NCI-H2171 (cell line): ENCODE data around the gene FAM151A.

Source experiments
- DNase-seq: peaks from one replicate; lab custom pipeline; 2025; lab: John Stamatoyannopoulos, UW

Gene FAM151A

DNA sequence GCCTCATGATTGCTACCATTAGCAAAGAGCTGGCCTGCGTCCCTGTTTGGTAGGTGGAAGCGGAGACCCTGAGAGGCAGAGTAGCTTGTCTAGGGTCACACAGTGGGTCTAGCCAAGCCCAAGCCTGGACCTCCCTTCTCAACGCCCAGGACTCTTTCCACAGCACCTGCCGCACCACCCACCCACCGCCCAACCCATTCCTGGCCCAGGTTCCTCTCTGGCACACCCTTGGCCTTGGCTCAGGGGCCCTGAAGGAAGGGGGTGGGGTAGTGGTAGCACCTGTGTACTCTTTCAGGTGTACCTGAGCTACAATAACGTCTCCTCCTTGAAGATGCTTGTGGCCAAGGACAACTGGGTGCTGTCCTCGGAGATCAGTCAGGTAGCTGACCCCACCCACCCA, 19.3 kb downstream of the FAM151A start:
- no peak for DNase-seq

DNA sequence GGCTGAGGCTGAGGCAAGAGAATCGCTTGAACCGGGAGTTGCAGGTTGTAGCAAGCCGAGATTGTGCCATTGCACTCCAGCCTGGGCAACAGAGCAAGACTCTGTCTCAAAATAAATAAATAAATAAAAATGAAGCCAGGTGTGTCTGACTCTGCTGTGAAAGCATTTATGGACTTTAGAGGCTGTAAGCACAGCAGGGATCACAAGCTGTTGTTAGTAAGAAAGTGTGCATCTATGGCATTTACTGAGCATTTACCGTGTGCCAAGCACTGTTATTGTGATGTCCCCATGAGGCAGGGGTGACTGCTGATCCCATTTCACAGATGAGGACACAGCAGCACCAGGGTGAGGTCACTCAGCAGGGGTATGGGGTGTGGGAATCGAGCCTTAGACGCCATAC, 20.1 kb downstream of the FAM151A start:
- no peak for DNase-seq

DNA sequence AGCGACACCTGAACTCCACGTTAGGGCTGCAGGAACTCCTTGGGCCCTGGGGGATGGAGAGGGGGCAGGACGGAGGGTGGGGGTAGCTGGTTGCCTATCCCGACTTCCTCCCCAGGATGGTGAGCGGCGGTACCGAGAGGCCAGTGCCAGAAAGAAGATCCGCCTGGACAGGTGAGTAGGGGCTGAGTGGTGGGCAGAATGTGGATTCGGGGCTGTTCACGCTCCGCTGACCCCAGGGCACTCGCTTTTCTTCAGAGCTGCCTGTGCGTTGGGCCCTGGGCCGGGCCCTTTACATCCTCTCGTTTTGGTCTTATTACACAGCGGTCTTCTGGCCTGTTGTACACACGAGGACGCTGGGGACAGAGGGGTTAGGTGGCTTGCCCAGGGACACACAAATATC, 20.8 kb downstream of the FAM151A start:
- DNase-seq = no peak

DNA sequence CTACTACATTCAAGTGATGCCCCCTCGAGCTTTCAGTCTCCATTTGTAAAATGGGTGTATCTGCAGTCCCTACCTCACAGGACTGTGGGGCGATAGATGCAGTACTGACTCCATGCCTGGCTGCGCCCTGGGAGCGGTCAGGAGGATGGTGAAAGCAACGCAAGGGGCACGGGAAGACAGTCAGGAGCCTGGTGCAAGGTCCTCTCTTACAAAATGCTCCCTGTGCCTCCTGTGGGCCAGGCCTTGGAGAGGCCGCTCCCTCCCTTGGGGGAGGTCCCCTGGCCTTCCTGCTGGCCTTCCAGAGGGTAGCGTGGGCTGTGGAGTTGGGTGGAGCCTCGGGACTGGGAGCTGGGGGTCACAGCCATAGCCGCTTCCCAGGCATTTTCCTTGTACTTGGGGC, 21.6 kb downstream of the FAM151A start:
- DNase-seq = no peak

DNA sequence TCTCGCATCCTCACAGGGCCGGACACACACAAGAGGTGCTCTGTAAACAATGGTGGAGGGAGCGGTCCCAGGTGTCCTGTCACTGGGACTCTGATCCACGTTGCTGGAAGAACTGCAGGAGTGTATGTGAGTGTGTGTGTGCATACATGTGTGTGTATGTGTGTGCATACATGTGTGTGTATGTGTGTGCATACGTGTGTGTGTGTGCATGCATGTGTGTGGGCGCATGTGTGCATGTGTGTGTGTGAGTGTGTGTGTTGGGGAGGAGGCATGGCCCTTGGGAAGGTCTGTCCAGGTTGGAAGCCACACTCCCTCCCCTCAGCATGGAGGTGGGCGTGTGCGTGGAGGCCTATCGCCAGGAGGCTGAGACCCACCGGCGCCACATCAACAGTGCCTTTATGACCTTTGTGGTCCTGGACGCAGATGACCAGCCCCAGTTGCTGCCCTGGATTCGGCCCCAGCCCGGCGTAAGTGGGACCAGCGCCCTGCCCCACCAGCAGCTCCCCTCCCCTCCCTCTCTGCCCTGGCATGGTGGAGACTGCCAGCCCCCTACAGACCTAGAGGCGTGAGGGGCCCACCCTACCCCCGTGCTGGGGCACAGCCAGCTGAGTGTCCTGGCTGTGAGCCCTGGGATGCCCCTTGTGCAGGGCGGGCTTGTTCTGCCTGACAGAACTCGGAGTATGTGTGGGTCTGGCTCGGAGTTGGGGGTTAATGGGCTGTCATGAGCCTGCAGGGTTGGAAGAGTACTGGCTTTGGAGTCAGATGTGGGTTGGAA, 22.2 kb downstream of the FAM151A start:
- DNase-seq = no peak

DNA sequence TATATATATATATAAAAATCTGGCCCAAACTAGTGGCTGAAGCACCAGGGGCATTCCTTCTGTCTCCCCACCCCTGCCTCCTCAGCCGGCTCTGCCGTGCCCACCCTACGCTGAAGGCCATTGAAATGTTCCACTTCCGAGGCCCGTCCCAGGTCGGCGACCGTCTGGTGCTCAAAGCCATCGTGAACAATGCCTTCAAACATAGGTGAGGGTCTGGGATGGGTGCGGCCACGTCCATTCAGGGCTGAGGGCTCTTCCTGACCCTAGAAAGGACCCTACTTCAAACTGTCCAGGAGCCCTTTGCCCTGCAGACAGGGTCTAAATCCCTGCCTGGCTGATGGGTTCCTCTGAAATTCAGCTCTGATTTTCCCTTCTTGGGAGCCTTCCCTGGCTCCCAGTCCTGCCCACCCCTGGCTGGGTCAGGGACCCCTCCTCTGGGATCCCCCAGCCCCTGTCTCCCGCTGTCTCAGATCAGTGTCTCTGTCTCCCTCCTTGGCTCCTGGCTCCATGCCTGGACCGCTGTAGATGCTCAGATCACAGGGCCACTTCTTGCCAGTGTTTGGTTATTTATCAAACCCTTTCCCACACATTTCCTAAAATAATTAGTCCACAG, 24.0 kb downstream of the FAM151A start:
- no peak for DNase-seq

DNA sequence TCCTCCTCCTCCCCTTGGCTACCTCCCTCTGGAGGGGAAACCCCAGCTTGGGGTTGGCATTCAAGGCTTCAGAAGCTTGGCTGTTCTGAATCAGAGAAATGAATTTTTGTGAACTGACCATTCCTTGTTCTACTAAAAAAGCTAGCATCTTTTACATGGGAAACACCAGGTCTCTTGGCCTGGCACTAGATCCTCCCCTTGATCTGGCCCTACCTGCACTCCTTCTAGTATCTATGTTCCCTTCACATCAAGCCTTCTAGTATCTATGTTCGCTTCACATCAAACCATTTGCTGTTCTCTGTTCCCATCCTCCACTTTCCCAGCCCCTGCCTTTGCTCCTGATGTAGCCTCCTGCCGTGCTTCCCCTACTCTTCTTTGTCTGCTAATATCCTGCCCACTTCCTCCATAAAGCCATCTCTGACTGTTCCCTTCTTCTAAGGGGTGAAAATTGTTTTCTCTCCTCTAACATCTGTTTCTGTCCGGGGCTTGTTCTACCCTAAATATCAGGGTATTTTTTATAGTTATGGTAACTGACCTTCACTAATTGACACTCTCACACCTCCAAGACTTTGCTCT, 25.8 kb downstream of the FAM151A start:
- DNase-seq = no peak

DNA sequence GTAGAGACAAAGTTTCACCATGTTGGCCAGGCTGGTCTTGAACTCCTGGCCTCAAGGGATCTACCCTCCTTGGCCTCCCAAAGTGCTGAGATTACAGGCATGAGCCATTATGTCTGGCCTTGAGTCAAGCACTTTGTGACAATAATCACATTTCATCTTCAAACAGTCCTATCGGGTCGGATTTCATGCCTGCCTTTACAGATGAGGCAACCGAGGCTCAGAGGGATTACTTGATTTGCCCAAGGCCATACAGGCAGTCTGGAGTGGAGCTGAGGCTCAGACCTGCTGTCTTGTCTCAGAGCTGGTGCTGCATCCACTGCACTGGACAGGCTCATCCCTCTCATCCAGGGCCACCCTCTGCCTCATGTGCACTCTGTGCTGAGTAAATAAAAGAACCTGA, 26.6 kb downstream of the FAM151A start:
- DNase-seq = no peak

DNA sequence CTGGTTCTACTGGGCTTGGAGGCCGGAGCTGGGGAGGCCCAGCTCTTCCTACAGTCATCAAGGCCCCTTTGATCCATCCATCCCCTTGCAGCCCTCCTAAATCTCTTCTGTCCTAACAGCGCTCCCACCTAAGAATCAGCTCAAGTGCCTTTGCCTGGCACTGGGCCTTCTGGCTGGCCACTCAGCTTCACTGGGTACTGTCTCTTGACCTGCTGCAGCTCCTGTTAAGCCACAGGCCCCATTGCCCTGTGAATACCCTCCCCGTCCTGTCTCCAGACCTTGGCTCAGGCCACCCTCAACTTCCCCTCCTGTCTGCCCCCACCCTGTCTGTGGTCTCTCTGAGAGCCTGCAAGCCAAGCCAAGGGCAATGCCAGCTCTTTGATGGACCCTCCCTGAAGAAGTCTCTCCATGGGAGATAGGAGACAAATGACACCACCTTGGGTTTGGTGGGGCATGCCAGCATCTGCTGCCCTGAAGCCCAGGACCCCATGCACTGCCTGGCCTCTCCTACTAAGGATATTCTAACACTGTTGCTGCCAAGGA, 27.3 kb downstream of the FAM151A start:
- no peak for DNase-seq

DNA sequence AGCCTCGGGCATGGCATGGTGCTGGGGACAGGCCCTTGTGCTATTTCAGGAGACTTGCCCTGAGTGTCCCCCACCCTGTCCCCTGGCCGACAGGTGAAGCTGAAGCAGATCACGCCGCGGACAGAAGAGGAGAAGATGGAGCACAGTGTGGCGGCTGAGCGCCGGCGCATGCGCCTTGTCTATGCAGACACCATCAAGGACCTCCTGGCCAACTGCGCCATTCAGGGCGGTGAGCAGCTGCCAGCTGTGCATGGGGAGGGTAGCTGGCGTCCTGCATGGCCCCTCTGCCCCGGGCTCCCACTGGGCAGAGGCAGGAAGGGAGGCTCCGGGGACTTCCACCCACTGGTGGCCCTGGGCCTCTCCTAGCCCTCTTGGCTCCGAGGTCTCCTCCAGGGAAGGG, 28.9 kb downstream of the FAM151A start:
- DNase-seq = no peak

DNA sequence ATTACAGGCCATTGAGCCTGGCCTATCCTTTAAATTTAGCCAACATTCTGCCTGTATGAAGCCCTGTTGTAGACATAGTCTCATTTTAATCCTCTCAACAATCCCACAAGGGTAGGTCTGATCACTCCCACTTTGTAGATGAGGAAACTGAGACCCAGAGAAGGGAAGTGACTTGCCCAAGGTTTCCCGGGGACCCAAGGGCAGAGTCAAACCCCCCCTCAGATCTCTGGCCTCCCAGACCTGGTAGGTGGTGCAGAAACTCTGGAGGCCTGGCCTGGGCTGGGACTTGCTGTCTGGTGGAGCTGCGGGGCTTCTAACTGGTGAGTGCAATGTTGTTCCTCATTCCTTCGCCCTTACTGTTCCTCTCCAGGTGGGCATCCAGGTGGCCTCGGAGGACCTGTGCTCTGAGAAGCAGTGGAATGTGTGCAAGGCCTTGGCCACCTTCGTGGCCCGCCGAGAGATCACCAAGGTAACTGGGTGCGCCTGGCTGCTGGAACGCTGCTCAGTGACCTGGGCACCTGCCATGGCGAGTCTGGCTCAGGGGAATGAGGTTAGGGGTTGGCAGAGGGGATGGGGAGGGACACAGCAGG, 29.7 kb downstream of the FAM151A start:
- no peak for DNase-seq

DNA sequence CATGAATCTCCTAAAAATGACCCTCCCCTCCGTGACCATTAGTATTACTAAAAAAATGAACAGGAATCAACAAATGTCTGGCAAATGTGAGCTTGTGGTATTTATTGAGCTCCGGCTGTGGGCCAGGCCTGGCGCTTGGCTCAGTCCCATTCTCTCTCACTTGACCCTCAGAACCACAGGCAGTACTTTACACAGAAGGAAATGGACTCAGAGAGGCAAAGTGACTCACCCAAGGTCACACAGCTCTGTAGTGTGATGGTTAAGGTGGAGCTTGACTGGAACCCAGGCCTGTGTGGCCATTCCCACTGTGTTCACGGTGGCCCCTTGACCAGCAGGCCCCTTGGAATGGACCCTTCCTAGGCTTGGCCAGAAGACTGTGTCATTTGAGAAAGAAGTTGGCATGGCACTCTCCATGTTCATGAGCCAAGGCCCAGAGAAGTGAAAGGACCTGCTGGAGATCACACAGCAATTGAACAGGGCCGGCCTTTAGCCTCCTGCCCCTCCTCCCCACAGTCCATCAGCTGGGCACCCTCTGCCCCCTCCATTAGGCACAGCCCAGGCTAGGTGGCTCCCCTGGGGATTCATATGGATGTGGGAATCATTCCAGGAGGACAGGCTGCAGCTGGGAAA, 32.1 kb downstream of the FAM151A start:
- DNase-seq = no peak

DNA sequence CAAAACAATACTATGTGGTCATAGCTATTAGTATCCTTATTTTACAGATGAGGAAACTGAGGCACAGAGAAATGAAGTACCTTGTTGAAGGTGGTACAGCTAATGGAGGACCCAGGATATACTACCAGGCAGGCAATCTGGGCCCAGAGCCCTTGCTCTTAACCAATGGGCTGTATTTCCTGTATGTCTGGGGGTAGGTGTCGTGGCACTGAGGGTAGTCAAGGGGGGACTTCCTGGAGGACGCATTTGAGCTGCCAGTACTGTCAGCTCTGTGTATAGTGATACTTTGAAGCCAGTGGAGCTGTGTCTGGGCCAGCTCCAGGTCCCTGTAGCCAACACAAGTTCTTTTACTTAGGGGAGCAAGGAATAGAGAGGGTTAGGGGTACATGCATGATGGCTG, 34.9 kb downstream of the FAM151A start:
- no peak for DNase-seq

DNA sequence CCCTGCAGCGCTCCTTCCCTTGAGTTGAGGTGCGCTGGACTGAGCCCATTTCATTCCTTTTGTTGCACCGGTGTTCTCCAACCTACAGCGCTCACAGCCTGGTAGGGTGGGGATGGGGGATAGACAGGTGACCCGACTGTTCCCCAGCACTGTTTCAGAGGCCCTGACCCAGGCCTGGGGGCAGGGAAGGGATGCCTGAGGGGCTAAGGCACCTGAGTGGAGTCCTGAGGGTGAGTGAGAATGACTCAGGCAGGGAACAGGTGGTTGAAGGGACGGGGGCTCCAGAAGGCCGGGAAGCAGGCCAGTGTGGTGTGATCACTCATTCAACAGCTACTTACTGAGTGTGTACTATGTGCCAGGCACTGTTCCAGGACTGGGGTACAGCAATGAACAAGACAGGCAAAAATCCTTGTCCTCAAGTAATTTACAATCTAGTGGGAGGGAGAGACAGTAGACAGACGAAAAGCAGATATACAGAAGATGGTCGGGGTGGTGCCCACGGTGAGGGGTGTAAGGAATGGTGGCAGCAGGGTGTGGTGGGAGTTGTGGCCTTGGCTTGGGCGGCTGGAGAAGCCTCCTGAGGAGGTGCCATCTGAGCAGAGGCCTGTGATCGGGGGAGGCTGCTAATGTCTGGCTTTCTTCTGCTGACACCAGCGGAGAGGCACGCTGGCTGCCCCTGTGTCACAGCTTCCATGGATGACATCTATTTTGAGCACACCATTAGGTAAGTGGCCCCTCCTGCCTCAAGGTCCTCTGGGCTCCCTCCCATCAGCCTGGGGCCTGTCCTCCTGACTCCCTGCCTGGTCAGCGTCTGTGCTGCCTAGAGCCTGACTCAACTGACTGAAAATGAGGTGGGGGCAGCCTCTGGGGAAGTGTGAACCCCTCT, 37.9 kb downstream of the FAM151A start:
- no peak for DNase-seq

DNA sequence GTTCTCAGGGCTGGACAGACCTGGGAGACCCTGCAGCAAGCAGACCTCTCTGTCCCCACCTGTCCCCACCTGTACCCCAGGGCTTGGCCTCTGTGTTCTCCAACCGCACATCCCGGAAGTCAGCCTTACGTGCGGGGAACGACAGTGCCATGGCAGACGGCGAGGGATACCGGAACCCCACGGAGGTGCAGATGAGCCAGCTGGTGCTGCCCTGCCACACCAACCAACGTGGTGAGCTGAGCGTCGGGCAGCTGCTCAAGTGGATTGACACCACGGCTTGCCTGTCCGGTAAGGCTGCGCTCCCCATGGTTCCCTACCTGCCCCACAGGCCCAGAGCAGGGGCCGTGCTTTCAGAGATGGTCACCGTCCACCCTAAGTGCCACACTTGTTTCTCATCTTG, 38.8 kb downstream of the FAM151A start:
- DNase-seq = no peak

DNA sequence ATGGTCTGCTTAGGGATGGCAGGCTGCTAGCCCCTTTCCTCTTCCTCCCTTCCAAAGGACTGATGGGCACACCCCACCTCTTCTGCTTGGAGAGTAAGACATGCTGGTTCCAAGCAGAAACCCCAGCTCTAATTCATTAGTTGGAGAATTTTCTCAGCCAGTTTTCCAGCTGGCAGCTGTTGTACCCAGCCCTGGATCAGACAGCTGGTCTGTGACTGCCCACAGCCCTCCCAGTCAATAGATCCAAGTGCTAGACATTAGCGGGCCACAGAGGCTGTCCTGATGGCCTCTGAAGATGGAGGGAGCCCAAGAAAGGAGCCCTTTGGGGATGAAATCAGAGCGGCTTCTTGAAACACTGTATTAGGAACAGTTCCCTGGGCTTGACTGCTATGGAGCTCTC, 39.5 kb downstream of the FAM151A start:
- no peak for DNase-seq

DNA sequence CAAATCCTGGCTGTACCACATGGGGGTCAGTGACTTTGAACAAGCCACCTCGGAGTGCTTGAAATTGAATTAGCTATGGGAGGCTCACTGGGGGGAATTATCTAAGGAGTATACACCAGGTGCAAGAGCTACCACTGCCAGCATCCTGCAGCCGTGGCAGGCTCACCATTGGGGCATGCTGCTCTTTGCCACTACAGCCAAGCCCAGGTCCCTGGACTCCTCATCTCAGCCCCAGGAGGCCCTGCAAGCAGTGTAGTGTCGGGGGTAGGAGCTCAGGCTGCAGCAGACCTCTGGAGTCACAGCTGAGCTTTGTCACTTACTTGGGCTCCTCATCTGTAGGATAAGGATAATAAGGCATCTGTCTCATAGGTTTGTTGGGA, 40.0 kb downstream of the FAM151A start:
- DNase-seq = no peak

DNA sequence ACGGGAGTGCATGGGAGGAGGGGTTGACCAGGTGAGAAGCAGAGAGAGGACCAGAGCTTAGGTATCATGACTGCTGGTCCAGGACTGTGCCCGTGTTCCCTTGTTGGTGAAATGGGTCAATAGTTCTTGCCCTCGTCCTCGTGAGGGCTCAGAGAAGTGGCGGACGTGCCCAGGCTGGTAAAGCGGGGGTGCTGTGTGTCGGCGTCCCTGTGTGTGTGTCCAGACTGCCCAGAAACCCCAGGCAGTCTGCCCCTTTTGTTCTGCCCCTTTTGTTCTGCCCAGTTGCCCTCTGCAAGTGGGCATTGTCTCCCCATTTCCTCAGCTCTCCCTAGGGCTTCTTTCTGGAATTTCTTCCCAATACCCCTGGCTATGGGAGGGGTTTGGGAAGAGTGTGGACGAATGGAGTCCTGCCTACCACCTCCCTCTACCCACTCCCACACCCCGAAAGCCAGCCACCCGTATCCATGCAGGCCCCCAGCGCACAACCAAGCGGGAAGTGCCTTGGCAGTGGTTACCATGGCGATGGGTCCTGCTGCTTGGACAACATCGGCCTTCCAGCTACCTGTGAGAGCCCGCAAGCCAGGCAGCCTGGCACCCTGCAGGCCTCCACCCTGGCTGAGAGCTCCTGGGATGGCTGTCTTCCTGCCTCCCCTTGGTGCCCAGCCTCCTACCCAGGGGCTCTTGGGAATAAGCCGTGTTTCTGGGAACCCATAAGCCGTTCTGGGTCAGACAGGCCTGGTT, 40.6 kb downstream of the FAM151A start:
- no peak for DNase-seq

DNA sequence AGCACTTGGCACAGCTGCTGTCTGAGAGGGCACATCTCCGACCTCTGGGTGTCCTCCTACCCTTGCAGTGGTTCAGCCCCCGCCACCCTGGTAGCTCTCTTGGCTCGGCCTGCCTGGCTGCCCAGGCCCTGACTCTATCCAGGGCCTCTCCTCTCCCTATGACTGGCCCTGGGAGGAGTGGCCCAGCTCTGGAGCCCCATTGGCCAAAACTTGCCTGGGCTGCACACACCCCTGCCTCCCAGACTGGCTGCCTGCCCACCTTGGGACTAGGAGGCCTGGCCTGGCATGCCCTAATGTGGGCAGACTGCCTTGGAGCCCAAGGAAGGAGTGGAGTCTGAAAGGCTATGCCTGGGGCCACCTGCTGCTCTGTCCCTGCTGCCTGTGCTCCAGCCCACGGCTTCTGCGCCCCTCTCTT, 41.7 kb downstream of the FAM151A start:
- peak; percentile 22 for DNase-seq

DNA sequence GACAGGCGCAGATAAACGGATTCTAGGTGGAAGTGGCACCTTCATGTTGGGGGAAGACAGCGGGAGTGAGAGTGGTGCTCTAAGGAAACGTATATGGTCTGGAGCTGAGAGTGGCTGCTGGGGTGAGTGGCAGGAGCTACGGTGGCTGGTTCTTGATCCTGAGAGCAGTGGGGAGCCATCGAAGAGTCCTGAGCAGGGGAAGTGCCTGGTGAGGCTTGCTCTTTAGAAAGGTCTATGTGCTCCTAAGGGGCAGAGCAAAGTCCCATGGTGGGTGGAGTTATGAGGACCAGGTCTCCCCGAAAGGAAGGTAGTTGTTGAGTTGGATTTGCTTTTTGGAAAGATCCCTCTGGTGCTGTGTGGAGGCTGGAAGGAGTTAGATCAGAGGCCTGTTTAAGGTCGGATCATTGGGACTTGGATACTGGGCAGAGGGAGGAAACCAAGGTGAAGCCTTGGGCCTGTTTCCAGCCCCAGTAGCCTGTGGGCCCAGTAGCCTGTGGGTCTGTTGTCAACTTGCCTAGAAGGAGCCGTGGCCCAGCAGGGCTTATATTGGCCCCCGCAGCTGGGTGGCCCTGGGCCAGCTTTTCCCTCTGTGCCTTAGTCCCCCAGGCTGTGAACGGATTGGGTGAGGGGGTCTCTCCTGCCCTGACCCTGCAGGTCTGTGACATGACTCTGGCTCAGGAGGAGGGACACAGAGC, 42.3 kb downstream of the FAM151A start:
- DNase-seq = no peak
